Muscle of arm (tissue), 12 donors: ENCODE data around the gene PRLH. TPM values are rescaled to one million over a fixed set of nuclear protein-coding genes. Genes with fewer than 3 reads are reported as not detected.
A peak's percentile ranks its signal among the peaks of the same experiment; 100 is the strongest.

ENCODE experiments used
- DNase-seq: peaks from one replicate; pipeline ENCODE4 v3.0.0-alpha.2; 2013
- polyA plus RNA-seq, 12 donors: library from polyadenylated mRNA; unstranded; fragments of 120-200 nt; gene quantifications; one replicate each; pipeline ENCODE4 v1.2.1, GENCODE V29; 2013; ENCODE audit not compliant: insufficient read length in 12 of 12

The PRLH gene
- polyA plus RNA-seq, 12 donors: not detected

DNA sequence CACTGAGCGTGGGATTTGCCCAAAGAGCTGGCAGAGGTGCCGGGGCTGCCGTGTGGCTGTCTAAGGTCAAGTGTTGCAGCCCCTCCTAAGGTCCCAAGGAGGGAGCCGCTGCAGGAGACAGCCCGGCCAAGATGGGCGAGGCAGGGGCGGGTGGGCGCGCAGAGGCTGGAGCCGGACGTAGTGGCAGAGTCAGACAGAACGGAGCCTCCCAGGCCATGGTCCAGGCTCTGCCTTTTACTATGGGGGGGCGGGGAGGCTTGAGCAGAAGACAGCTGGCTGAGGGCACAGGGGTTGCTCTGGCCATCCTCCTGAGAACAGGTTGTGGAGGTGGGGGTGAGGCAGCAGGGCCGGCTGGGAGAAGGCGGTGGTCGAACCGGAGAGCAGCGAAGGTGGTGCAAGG, 27.5 kb upstream of the PRLH start:
- no peak for DNase-seq

GRCh38 chr2:237539681-237540080, 26.7 kb upstream of the PRLH start:
- no peak for DNase-seq

- no peak for DNase-seq
Observed at GRCh38 chr2:237540223-237540775, 26.1 kb upstream of the PRLH start.

DNA sequence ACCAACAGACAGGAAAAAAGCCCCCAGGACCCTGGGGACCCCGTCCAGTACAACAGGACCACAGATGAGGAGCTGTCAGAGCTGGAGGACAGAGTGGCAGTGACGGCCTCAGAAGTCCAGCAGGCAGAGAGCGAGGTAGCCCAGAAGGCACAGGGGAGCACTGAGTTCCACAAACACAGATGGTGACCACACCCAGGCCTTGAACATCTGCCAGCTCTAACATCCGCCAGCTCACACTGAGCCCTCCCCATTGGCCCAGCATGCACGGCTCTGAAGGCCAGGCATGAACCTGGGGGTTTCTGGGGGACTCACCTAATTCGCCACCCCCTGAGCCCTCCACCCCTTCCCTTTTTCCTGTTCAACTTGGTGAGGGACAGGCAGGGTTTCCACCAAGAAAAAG, 25.6 kb upstream of the PRLH start:
- DNase-seq: peak; percentile 66

DNA sequence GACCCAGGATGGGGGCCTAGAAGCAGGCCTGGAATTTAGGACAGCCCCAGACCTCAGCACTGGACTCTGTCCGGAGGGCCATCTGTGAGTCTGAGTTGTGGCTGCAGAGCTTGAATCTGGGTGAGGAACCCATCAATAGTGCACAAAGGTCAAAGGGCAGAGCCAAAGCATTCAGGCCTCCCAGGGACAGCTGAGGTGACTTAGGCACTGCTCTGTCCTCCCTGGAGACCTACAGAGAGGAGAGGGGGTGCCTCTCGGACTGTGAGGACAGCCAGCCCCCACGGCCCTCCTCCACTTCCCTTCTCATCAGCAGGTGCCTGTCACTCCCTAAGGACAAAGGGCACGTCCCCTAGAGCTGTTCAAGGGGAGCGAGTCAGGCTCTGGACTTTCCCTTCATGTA, 25.1 kb upstream of the PRLH start:
- DNase-seq: no peak

DNA sequence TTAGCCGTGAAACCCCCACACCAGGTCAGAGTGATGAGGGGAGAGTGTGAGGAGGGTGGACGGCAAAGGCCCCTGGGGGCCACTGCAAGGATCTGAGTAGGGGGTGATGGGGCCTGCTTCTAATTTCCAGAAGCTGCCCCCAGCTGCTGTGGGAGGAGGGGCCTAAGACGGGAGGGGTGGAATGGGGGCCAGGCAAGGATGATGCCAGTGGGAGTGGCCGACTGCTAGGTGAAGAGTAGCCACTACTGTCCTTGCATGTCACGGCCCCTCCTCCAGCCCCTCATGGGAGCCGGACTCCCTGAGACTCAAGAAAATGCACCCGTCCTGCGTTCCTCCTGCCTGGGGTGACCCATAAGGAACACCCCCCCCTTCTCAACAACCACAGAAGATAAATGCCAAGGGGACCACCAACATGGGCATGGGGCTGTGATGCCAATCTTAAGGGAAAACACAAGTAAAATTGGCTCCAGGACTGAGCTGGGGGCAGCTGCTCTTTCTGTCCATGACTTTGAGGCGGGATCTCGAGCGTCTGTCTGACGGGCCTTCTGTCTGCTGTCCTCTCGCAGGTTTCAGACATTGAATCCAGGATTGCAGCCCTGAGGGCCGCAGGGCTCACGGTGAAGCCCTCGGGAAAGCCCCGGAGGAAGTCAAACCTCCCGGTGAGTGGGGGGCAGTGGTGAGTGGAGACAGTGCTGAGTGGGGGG, 24.2 kb upstream of the PRLH start:
- DNase-seq: no peak

GRCh38 chr2:237546040-237546875, 20.1 kb upstream of the PRLH start:
- no peak for DNase-seq

- DNase-seq: no peak
Observed at GRCh38 chr2:237546876-237547395, 19.4 kb upstream of the PRLH start.

GRCh38 chr2:237547841-237548416, 18.4 kb upstream of the PRLH start:
- no peak for DNase-seq

- no peak for DNase-seq
Observed at GRCh38 chr2:237549216-237549615, 17.2 kb upstream of the PRLH start.

DNA sequence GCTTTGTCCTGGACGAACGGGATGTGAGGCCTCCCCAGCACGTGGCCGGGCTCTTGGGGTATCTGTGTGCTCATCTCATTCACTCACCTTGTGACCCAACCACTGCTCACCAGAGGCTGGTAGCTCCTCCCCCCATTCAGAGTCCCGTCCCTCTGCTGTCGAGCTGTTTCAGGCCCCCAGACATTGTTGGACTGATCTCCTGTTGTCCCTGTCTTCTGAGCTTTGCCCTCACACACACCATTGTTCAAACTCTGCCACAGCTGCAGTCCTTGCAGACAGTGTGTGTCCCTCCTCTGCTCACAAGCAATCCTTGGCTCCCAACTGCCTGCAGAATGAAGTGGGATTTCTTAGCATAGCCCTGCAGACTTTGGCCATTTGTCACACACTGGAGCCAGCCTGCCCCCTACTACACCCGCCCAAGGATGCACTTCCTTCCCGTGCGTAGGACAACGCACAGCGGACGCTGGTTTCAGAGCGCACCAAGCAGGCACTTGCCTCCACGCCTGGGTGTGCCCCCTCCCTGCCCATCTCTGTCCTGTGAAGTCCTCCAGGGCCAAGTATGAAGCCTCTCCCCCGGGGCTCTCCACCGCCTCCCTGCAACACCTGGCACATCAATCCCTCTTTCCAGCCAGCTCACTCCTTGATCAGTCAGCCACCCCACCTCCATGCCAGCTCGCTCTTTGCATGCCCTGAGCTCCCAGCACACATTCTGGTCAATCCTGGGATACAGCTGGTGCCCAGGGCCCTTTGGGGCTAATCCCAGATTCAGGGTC, 16.5 kb upstream of the PRLH start:
- no peak for DNase-seq

DNA sequence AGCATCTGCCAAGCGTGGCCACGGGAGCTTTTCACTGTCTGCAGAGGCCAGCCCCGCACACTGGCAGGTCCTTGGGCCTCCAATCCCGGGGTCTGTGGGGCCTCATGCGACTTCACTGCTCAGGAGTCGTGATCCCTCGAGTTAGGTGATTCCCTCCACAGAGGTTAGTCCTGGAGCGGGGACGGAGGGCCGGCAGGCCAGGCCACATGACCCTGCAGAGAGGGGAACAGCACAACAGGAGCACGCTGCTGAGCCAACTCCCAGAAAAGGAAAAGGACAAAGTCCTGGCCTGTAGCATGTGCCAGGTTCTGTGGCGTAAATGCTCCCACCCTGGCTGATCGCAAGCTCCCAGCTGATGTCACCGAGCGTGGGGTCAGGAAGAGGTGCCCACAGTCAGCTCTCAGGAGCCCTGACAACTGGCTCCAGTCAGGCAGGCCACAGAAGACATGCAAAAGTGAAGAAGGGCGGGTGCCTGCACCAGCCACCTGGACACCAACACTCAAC, 15.3 kb upstream of the PRLH start:
- DNase-seq: no peak

DNA sequence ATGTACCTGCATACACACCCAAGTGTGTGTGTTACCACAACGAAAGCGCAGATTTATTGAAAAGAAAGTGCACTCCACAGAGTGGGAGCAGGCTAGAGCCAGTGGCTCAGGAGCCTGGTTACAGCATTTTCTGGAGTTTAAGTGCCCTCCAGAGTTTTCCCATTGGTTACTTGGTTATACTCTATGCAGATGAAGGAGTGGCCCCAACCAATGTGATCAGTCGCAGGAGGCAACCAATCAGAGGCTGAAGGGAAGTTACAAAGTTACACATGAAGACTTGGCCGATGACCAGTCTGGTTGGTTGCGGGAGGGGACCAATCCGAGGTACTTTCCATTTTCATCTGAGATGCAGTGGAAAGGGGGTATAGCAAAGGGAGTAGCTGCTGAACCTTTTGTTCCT, 13.5 kb upstream of the PRLH start:
- no peak for DNase-seq

- DNase-seq: no peak
Observed at GRCh38 chr2:237553948-237554347, 12.4 kb upstream of the PRLH start.

DNA sequence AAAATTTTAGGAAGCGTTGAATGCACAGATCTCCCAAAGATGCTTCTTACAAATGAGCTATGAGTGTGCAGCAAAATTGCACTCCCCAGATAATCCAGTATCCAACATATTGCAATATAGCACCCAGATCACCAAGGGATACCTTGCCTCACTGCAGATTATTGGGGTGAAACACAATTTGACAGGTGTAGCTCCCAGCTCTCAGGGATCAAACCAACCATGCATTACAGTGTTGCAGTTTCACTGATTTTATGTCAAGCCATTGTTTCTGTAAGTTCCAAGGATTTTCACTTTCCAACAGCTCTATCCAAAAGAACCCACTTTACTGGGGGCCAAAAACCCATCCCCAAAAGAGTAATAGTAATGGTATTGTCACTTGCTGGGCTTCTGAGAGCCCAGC, 10.8 kb upstream of the PRLH start:
- no peak for DNase-seq

GRCh38 chr2:237556773-237557632, 9.4 kb upstream of the PRLH start:
- no peak for DNase-seq

DNA sequence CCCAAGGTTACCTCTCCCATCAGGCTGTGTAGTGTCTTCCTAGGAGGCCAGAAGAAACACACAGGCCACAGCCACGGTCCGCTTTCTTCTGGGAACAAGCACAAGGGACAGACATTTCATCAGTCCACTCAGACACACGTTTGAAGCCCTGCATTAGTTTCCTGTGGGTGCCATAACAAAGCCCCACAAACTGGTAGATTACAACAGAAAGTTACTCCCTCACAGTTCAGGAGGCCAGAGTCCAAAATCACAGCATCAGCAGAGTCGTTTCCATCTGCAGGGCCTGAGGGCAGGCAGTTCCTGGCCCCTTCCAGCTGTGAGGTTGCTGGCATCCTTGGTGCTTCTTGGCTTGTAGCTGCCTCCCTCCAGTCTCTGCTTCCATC, 8.8 kb upstream of the PRLH start:
- DNase-seq: no peak

DNA sequence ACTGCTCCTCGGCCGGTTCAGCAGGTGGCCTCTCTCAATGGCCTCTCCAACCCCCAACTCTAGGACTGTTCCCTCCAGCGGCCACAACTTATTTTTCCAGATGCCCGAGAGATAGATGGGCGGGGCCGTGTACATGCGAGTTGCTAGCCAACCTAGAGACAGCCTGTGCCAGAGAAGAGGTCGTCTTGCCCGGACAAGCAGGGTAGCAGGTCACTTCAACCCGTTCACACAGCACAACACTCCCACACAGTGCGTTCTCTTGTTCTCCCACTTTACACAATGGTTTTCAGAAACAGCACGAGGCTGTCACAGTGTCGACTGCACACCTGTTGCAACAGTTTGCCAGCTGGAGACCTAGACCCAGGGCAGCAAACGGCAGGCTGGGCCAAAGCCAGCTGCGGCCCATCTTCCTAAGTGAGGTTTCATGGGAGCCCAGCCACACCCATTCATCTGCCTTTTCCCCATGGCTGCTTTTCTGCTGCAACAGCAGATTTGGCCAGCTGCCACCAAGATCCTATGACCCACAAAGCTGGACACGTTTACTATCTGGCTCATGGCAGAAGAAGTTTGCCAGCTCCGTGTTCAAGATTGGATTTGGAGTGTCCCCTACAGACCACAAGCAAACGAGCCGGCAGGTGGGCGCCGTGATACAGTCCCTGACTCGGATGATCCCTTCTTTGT, 7.3 kb upstream of the PRLH start:
- DNase-seq: peak; percentile 56

GRCh38 chr2:237561221-237561620, 5.2 kb upstream of the PRLH start:
- DNase-seq: no peak

GRCh38 chr2:237563816-237564215, 2.6 kb upstream of the PRLH start:
- no peak for DNase-seq
